ENCODE data around the gene PICALM. TPM values are rescaled to one million over a fixed set of nuclear protein-coding genes. Genes with fewer than 3 reads are reported as not detected.

PICALM gene
- total and polyA plus RNA-seq, 10 of the 15 experiments (the other 5 are each of a cell fraction or from before 2014, with no cell fraction given) = 4.3 to 150 (median 41.8) TPM

DNA sequence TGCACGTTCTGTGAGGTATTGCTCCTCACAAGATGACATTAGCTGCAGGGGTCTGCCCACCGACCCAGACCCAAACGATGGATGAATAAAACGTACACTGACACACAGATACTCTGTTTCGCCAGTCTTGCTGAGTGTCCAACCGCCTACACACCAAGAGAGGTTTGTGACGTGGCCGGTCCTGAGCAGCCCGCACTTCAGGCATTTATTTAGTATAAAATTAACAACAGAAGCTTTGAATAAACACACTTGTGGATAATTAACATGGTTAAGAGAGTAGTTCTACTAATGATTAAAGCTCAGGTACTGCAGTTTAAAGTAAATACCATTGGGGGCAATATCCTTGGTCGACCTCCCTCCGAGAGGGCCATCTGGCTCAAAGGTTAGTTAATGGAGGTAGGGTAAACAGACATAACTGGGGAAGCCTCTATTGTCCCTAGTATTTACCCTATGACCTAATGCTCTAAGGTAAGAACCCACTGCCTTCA lies 138.0 kb downstream of the PICALM start:
- ChIA-PET RAD21 (ENCODE audit: unreplicated experiment) (no interaction called here), SMC1A (ENCODE audit: uncharacterized antibody, unreplicated experiment) (no interaction called here), CTCF (no interaction called here), POLR2A (no interaction called here)
- no peaks in the 10 kb centered on the region for H3K27me3 ChIP-seq (replicated peaks in 1 of 2; ENCODE audit: control insufficient read depth in 2 of 2, insufficient read depth in 2 of 2, low read length in 1 of 2)
- no peak overlapping the region for H3K9ac ChIP-seq (ENCODE audit: control insufficient read depth, insufficient read depth, low read length)
- in situ Hi-C loops (cut with MboI) (no loop called here), intact Hi-C loops (cut with micrococcal nuclease; ENCODE audit: unreplicated experiment) (no loop called here)
- H3K4me3 ChIP-seq = no peak overlapping the region
- DNase-seq (ENCODE audit: low read depth, low spot score) = no peak
- H4K20me1 ChIP-seq (ENCODE audit: control insufficient read depth, insufficient read depth) = no peaks in the 10 kb centered on the region
- ATAC-seq = no peak
- H3K4me1 ChIP-seq (ENCODE audit: control insufficient read depth, insufficient read depth, low read length) = no peaks in the 10 kb centered on the region
- FAIRE-seq = no peak
- TF ChIP-seq RELA (IDR thresholded peaks at IDR 0.05; ENCODE audit: borderline replicate concordance, partially characterized antibody) = no peak
- TF ChIP-seq TCF12 (IDR thresholded peaks at IDR 0.05; ENCODE audit: low read depth, low read length) = no peak
- no peak for TF ChIP-seq TAF1 (IDR thresholded peaks at IDR 0.05; ENCODE audit: borderline replicate concordance, low read depth, low read length)
- TF ChIP-seq FOS (IDR thresholded peaks at IDR 0.05; ENCODE audit: borderline replicate concordance, extremely low read depth, insufficient read length) = no peak
- no peak for TF ChIP-seq RAD21 (IDR thresholded peaks at IDR 0.05; ENCODE audit: insufficient read depth, low read depth, low read length)
- TF ChIP-seq CBX5 (IDR thresholded peaks at IDR 0.05; ENCODE audit: low read depth) = no peak
- TF ChIP-seq, protein P1, sequence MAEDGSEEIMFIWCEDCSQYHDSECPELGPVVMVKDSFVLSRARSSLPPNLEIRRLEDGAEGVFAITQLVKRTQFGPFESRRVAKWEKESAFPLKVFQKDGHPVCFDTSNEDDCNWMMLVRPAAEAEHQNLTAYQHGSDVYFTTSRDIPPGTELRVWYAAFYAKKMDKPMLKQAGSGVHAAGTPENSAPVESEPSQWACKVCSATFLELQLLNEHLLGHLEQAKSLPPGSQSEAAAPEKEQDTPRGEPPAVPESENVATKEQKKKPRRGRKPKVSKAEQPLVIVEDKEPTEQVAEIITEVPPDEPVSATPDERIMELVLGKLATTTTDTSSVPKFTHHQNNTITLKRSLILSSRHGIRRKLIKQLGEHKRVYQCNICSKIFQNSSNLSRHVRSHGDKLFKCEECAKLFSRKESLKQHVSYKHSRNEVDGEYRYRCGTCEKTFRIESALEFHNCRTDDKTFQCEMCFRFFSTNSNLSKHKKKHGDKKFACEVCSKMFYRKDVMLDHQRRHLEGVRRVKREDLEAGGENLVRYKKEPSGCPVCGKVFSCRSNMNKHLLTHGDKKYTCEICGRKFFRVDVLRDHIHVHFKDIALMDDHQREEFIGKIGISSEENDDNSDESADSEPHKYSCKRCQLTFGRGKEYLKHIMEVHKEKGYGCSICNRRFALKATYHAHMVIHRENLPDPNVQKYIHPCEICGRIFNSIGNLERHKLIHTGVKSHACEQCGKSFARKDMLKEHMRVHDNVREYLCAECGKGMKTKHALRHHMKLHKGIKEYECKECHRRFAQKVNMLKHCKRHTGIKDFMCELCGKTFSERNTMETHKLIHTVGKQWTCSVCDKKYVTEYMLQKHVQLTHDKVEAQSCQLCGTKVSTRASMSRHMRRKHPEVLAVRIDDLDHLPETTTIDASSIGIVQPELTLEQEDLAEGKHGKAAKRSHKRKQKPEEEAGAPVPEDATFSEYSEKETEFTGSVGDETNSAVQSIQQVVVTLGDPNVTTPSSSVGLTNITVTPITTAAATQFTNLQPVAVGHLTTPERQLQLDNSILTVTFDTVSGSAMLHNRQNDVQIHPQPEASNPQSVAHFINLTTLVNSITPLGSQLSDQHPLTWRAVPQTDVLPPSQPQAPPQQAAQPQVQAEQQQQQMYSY (CRISPR knock-in tag; IDR thresholded peaks at IDR 0.05) = no peak
- TF ChIP-seq, protein P2, sequence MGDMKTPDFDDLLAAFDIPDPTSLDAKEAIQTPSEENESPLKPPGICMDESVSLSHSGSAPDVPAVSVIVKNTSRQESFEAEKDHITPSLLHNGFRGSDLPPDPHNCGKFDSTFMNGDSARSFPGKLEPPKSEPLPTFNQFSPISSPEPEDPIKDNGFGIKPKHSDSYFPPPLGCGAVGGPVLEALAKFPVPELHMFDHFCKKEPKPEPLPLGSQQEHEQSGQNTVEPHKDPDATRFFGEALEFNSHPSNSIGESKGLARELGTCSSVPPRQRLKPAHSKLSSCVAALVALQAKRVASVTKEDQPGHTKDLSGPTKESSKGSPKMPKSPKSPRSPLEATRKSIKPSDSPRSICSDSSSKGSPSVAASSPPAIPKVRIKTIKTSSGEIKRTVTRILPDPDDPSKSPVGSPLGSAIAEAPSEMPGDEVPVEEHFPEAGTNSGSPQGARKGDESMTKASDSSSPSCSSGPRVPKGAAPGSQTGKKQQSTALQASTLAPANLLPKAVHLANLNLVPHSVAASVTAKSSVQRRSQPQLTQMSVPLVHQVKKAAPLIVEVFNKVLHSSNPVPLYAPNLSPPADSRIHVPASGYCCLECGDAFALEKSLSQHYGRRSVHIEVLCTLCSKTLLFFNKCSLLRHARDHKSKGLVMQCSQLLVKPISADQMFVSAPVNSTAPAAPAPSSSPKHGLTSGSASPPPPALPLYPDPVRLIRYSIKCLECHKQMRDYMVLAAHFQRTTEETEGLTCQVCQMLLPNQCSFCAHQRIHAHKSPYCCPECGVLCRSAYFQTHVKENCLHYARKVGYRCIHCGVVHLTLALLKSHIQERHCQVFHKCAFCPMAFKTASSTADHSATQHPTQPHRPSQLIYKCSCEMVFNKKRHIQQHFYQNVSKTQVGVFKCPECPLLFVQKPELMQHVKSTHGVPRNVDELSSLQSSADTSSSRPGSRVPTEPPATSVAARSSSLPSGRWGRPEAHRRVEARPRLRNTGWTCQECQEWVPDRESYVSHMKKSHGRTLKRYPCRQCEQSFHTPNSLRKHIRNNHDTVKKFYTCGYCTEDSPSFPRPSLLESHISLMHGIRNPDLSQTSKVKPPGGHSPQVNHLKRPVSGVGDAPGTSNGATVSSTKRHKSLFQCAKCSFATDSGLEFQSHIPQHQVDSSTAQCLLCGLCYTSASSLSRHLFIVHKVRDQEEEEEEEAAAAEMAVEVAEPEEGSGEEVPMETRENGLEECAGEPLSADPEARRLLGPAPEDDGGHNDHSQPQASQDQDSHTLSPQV (IDR thresholded peaks at IDR 0.05) = no peak
- TF ChIP-seq, protein P3, sequence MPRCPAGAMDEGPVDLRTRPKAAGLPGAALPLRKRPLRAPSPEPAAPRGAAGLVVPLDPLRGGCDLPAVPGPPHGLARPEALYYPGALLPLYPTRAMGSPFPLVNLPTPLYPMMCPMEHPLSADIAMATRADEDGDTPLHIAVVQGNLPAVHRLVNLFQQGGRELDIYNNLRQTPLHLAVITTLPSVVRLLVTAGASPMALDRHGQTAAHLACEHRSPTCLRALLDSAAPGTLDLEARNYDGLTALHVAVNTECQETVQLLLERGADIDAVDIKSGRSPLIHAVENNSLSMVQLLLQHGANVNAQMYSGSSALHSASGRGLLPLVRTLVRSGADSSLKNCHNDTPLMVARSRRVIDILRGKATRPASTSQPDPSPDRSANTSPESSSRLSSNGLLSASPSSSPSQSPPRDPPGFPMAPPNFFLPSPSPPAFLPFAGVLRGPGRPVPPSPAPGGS (IDR thresholded peaks at IDR 0.05; ENCODE audit: borderline replicate concordance, insufficient read depth, low read depth, low read length, poor library complexity, severe bottlenecking) = no peak
- TF ChIP-seq ASH2L (IDR thresholded peaks at IDR 0.05; ENCODE audit: borderline replicate concordance, low read depth) = no peak
- TF ChIP-seq BMI1 (IDR thresholded peaks at IDR 0.05; ENCODE audit: borderline replicate concordance) = no peak
- TF ChIP-seq HDAC6 (IDR thresholded peaks at IDR 0.05; ENCODE audit: unreplicated experiment) = no peak
- H3K36me3 ChIP-seq (ENCODE audit: control insufficient read depth in 2 of 2, insufficient read depth in 2 of 2, low read length in 1 of 2) = no peaks in the 10 kb centered on the region
- H3K27ac ChIP-seq (ENCODE audit: control insufficient read depth, insufficient read depth) = no peak overlapping the region
- H3K79me2 ChIP-seq (ENCODE audit: control insufficient read depth, insufficient read depth, low read length) = no peaks in the 10 kb centered on the region
- no peak overlapping the region for H2AFZ ChIP-seq (ENCODE audit: control insufficient read depth, low read depth, low read length)
- no TSS peak for BruUV-seq (replicated peaks)
- no peaks in the 10 kb centered on the region; the same call in 2 of the 3 replicates for H3K9me3 ChIP-seq (replicated peaks; ENCODE audit: control insufficient read depth, insufficient read depth, low read length)
- 63% methylated on average over 11 of the region's 11 CpGs for WGBS (ENCODE audit: insufficient coverage, insufficient replicate concordance, low lambda C conversion rate, missing lambda C conversion rate)
- H3K4me2 ChIP-seq (ENCODE audit: control insufficient read depth, insufficient read depth) = no peak overlapping the region

Measured in GM12878 (cell line).